ENCODE data around the gene IP6K1.

- TF ChIP-seq POLR2A (IDR thresholded peaks at IDR 0.05; ENCODE audit: borderline replicate concordance, extremely low read depth, insufficient read depth, insufficient read length): no peak
- TF ChIP-seq SP1 (IDR thresholded peaks at IDR 0.05; ENCODE audit: low read depth): no peak
- no peak for TF ChIP-seq POLR2AphosphoS5 (IDR thresholded peaks at IDR 0.05; ENCODE audit: low read depth, low read length)
- TF ChIP-seq CTCF (IDR thresholded peaks at IDR 0.05 in 2 of 3, conservative IDR thresholded peaks at IDR 0.05 in 1 of 3; ENCODE audit: borderline replicate concordance in 1 of 3, insufficient read depth in 1 of 3, low read depth in 2 of 3, low read length in 2 of 3): no peak
- no peak for TF ChIP-seq EZH2phosphoT487 (IDR thresholded peaks at IDR 0.05; ENCODE audit: borderline replicate concordance)
- TF ChIP-seq EZH2 (IDR thresholded peaks at IDR 0.05): no peak
- no peak for TF ChIP-seq RAD21 (IDR thresholded peaks at IDR 0.05; ENCODE audit: low read depth)
- no peak for TF ChIP-seq ATF3 (IDR thresholded peaks at IDR 0.05)
- no peak for TF ChIP-seq YY1 (IDR thresholded peaks at IDR 0.05; ENCODE audit: extremely low read depth, insufficient replicate concordance, low read depth, low read length)
- no peak for TF ChIP-seq MAX (IDR thresholded peaks at IDR 0.05)
- no peak for TF ChIP-seq REST (IDR thresholded peaks at IDR 0.05; ENCODE audit: low read depth)
These were observed 86.3 kb downstream of the IP6K1 start for GRCh38 chr3:49700014-49700413.
